Kasumi-1 (cell line): Measurements from ENCODE around the gene TSPAN11.
"Not testable (repeated sequence)": the region's sequence is repeated elsewhere in the genome, so short reads cannot be mapped to it uniquely, and the experiment has no call there.

Experiments
- DNase-seq, 2 experiments: peaks; one replicate each; lab custom pipeline; 2025; lab: John Stamatoyannopoulos, UW

The TSPAN11 gene

GRCh38 chr12:30926243-30927221 lies at the start of gene TSPAN11:
Gene TSPAN11, plus strand, starts transcription at chr12:30926748. Its CDS starts 27,244 bp downstream, at chr12:30953992.
- DNase-seq: peak in 1 of 2 experiments; percentile 10

GRCh38 chr12:30877105-30877875 lies 49.3 kb upstream of the TSPAN11 start:
- no peak for DNase-seq

GRCh38 chr12:30878024-30878423 lies 48.5 kb upstream of the TSPAN11 start:
- DNase-seq: no peak

- DNase-seq: no peak
Measured at GRCh38 chr12:30880061-30880460, 46.5 kb upstream of the TSPAN11 start.

- no peak for DNase-seq
Measured at GRCh38 chr12:30880813-30881212, 45.7 kb upstream of the TSPAN11 start.

- no peak for DNase-seq
Measured at GRCh38 chr12:30882706-30883105, 43.8 kb upstream of the TSPAN11 start.

- DNase-seq: no peak
Measured at GRCh38 chr12:30884799-30885198, 41.7 kb upstream of the TSPAN11 start.

GRCh38 chr12:30885321-30885720 lies 41.2 kb upstream of the TSPAN11 start:
- no peak for DNase-seq

- no peak for DNase-seq
Measured at GRCh38 chr12:30887226-30887625, 39.3 kb upstream of the TSPAN11 start.

GRCh38 chr12:30888241-30888640 lies 38.3 kb upstream of the TSPAN11 start:
- DNase-seq: no peak

- DNase-seq: not testable (repeated sequence)
Measured at GRCh38 chr12:30894531-30894930, 32.0 kb upstream of the TSPAN11 start.

- DNase-seq: no peak
Measured at GRCh38 chr12:30896461-30896860, 30.1 kb upstream of the TSPAN11 start.

GRCh38 chr12:30898846-30899245 lies 27.7 kb upstream of the TSPAN11 start:
- DNase-seq: no peak

GRCh38 chr12:30900351-30900750 lies 26.2 kb upstream of the TSPAN11 start:
- DNase-seq: no peak

GRCh38 chr12:30902001-30902400 lies 24.5 kb upstream of the TSPAN11 start:
- no peak for DNase-seq

- no peak for DNase-seq
Measured at GRCh38 chr12:30902596-30902995, 24.0 kb upstream of the TSPAN11 start.

- no peak for DNase-seq
Measured at GRCh38 chr12:30905463-30906009, 21.0 kb upstream of the TSPAN11 start.

- DNase-seq: no peak
Measured at GRCh38 chr12:30908076-30908721, 18.3 kb upstream of the TSPAN11 start.

- DNase-seq: no peak
Measured at GRCh38 chr12:30908722-30909348, 17.7 kb upstream of the TSPAN11 start.

GRCh38 chr12:30909349-30910037 lies 17.1 kb upstream of the TSPAN11 start:
- no peak for DNase-seq

- DNase-seq: no peak
Measured at GRCh38 chr12:30910038-30910350, 16.6 kb upstream of the TSPAN11 start.
